Gastrocnemius medialis (tissue), 4 donors: ENCODE results near the gene QSOX2.

Source experiments
- POLR2A ChIP-seq, 2 donors: fragments of 450-650 bp; IDR thresholded peaks; one replicate each; pipeline ENCODE4 v1.6.1; 2017; ENCODE audit warnings: antibody characterized with exemption in 2 of 2, mild to moderate bottlenecking in 2 of 2, moderate library complexity in 2 of 2
- TF ChIP-seq, protein P1 (sequence below), 5 experiments: fragments of 450-650 bp in 3 of 5; fragments of 200-600 bp in 2 of 5; sonication (generic) in 2 of 5; IDR thresholded peaks in 4 of 5; conservative IDR thresholded peaks in 1 of 5; 1 replicate in 4 of 5; 2 replicates in 1 of 5; pipeline ENCODE4 v1.5.1; 2016 to 2019; ENCODE audit warnings: antibody characterized with exemption in 5 of 5, mild to moderate bottlenecking in 3 of 5, moderate library complexity in 3 of 5

DNA sequence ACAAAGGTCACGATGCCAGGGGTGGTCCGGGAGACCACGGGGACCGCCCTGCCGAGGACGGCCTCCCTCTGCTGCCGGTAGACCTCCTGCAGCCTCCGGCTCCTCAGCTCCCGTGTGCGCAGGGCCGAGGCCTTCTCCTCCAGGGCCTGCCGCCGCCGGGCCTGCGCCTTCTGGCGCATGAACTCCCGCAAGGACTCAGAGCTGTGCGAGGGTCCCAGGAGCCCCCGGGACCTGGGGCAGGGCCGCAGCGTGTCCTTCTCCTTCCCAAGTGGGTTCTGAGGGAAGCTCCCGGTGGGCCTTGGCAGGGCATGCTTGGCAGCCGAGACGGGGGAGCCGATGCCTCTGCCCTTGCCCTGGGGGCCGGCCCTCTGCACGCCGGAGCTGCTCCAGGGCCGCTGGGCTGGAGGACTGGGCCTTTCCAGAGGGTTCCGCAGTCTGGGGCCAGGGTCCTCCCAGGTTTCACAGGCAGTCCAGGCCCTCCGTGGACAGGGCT is 44.9 kb upstream of the QSOX2 start:
- TF ChIP-seq, protein P1, sequence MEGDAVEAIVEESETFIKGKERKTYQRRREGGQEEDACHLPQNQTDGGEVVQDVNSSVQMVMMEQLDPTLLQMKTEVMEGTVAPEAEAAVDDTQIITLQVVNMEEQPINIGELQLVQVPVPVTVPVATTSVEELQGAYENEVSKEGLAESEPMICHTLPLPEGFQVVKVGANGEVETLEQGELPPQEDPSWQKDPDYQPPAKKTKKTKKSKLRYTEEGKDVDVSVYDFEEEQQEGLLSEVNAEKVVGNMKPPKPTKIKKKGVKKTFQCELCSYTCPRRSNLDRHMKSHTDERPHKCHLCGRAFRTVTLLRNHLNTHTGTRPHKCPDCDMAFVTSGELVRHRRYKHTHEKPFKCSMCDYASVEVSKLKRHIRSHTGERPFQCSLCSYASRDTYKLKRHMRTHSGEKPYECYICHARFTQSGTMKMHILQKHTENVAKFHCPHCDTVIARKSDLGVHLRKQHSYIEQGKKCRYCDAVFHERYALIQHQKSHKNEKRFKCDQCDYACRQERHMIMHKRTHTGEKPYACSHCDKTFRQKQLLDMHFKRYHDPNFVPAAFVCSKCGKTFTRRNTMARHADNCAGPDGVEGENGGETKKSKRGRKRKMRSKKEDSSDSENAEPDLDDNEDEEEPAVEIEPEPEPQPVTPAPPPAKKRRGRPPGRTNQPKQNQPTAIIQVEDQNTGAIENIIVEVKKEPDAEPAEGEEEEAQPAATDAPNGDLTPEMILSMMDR (IDR thresholded peaks at IDR 0.05 in 4 of 5, conservative IDR thresholded peaks at IDR 0.05 in 1 of 5) = no peak
- TF ChIP-seq POLR2A (IDR thresholded peaks at IDR 0.05) = no peak
